Mesendoderm (in vitro differentiated cells): ENCODE results near the gene APOBEC3B.
"Not testable (repeated sequence)": the region's sequence is repeated elsewhere in the genome, so short reads cannot be mapped to it uniquely, and the experiment has no call there.

ENCODE experiments used
- DNase-seq: peaks from one replicate; pipeline ENCODE4 v3.0.0; 2013
- H2AK5ac ChIP-seq: 2 replicates; pipeline ENCODE4 v1.6.1; 2013; ENCODE audit warnings: low read length, inconsistent platforms
- H2BK120ac ChIP-seq: 2 replicates; pipeline ENCODE4 v1.6.1; 2013; ENCODE audit warnings: low read depth, mild to moderate bottlenecking, low read length, moderate library complexity, mixed read lengths
- H2BK15ac ChIP-seq: replicated peaks from 2 replicates; pipeline ENCODE4 v1.6.1; 2013; ENCODE audit warnings: low read depth, mild to moderate bottlenecking, moderate library complexity
- H2BK5ac ChIP-seq: 2 replicates; pipeline ENCODE4 v1.6.1; 2013; ENCODE audit warnings: low read length, inconsistent platforms
- H3K18ac ChIP-seq: 2 replicates; pipeline ENCODE4 v1.6.1; 2013; ENCODE audit warnings: mild to moderate bottlenecking, low read length, mixed read lengths
- H3K23ac ChIP-seq: one replicate; pipeline ENCODE4 v1.6.1; 2013; ENCODE audit warnings: low read length
- H3K27ac ChIP-seq: 2 replicates; pipeline ENCODE4 v1.5.1; 2013; ENCODE audit warnings: low read depth, mild to moderate bottlenecking, inconsistent platforms, low read length, moderate library complexity
- H3K27me3 ChIP-seq: 2 replicates; pipeline ENCODE4 v1.6.1; 2013; ENCODE audit warnings: low read length, control low read depth, mild to moderate bottlenecking, inconsistent platforms; ENCODE audit not compliant: insufficient read depth, poor library complexity
- H3K36me3 ChIP-seq: 2 replicates; pipeline ENCODE4 v1.6.1; 2013; ENCODE audit warnings: low read length, inconsistent platforms; ENCODE audit not compliant: control insufficient read depth, insufficient read depth
- H3K4ac ChIP-seq: one replicate; pipeline ENCODE4 v1.6.1; 2013; ENCODE audit warnings: low read depth, mild to moderate bottlenecking, low read length, moderate library complexity
- H3K4me1 ChIP-seq: 2 replicates; pipeline ENCODE4 v1.6.1; 2013; ENCODE audit warnings: low read depth, low read length, inconsistent platforms; ENCODE audit not compliant: control insufficient read depth
- H3K4me2 ChIP-seq: 2 replicates; pipeline ENCODE4 v1.6.1; 2013; ENCODE audit warnings: low read length
- H3K4me3 ChIP-seq: 2 replicates; pipeline ENCODE4 v1.5.1; 2013; ENCODE audit warnings: mild to moderate bottlenecking, low read length
- H3K56ac ChIP-seq: one replicate; pipeline ENCODE4 v1.6.1; 2013; ENCODE audit warnings: low read length
- H3K79me1 ChIP-seq: 2 replicates; pipeline ENCODE4 v1.6.1; 2013; ENCODE audit warnings: low read length, inconsistent platforms
- H3K79me2 ChIP-seq: 2 replicates; pipeline ENCODE4 v1.6.1; 2013; ENCODE audit warnings: mild to moderate bottlenecking, low read length; ENCODE audit not compliant: control insufficient read depth, insufficient read depth
- H3K9ac ChIP-seq: 2 replicates; pipeline ENCODE4 v1.6.1; 2013; ENCODE audit warnings: low read length, inconsistent platforms
- H4K5ac ChIP-seq: one replicate; pipeline ENCODE4 v1.6.1; 2013; ENCODE audit warnings: low read length
- H4K8ac ChIP-seq: one replicate; pipeline ENCODE4 v1.6.1; 2013; ENCODE audit warnings: low read depth, mild to moderate bottlenecking, control low read depth, low read length, moderate library complexity
- WGBS: extraction: QIAGEN DNeasy Blood & Tissue Kit; methylation state at CpG from one replicate; pipeline ENCODE4 v1.1.7; 2013; ENCODE audit warnings: low lambda C conversion rate, missing lambda C conversion rate; ENCODE audit not compliant: insufficient coverage; ENCODE audit errors: extremely low coverage; 5-methylcytosine and 5-hydroxymethylcytosine counted together

APOBEC3B gene

GRCh38 chr22:38955926-38956325 lies 26.2 kb upstream of the APOBEC3B start:
- no CpG with 5 or more reads among the region's 3 CpGs for WGBS
- Histone ChIP-seq H4K5ac (no peak overlapping the region), H3K79me2 (no peaks in the 10 kb centered on the region), H3K27ac (no peak overlapping the region), H3K18ac (no peak overlapping the region), H3K27me3 (no peaks in the 10 kb centered on the region), H3K79me1 (no peaks in the 10 kb centered on the region), H3K4me3 (no peak overlapping the region), H4K8ac (no peak overlapping the region), H3K36me3 (no peaks in the 10 kb centered on the region), H2BK5ac (no peak overlapping the region), H3K4me1 (no peaks in the 10 kb centered on the region), H2BK120ac (no peak overlapping the region), H3K4ac (no peak overlapping the region), H3K4me2 (no peak overlapping the region), H2BK15ac (no peak overlapping the region), H3K23ac (no peak overlapping the region), H3K56ac (no peak overlapping the region), H3K9ac (no peak overlapping the region), H2AK5ac (no peak overlapping the region)
- DNase-seq, result no peak

GRCh38 chr22:38956551-38956950 lies 25.6 kb upstream of the APOBEC3B start:
- no peak overlapping the region for H3K23ac ChIP-seq
- no peaks in the 10 kb centered on the region for H3K79me2 ChIP-seq
- H3K18ac ChIP-seq, result no peak overlapping the region
- no peak overlapping the region for H4K5ac ChIP-seq
- no peaks in the 10 kb centered on the region for H3K36me3 ChIP-seq
- no peak overlapping the region for H3K4me3 ChIP-seq
- H3K4me1 ChIP-seq, result no peaks in the 10 kb centered on the region
- H2BK15ac ChIP-seq, result no peak overlapping the region
- H3K9ac ChIP-seq, result no peak overlapping the region
- H3K27me3 ChIP-seq, result no peaks in the 10 kb centered on the region
- no peak overlapping the region for H3K56ac ChIP-seq
- no peak for DNase-seq
- no peak overlapping the region for H2AK5ac ChIP-seq
- no peak overlapping the region for H2BK5ac ChIP-seq
- H2BK120ac ChIP-seq, result no peak overlapping the region
- no peak overlapping the region for H3K4ac ChIP-seq
- no peaks in the 10 kb centered on the region for H3K79me1 ChIP-seq
- no peak overlapping the region for H4K8ac ChIP-seq
- WGBS, result no CpG with 5 or more reads among the region's 5 CpGs
- no peak overlapping the region for H3K27ac ChIP-seq
- no peak overlapping the region for H3K4me2 ChIP-seq

- H3K79me1 ChIP-seq, result no peaks in the 10 kb centered on the region
- H2BK120ac ChIP-seq, result no peak within 1 kb of the TSS
- H4K8ac ChIP-seq, result no peak within 1 kb of the TSS
- no peaks in the 10 kb centered on the region for H3K27me3 ChIP-seq
- no peak within 1 kb of the TSS for H2BK15ac ChIP-seq
- DNase-seq, result no peak
- no peak within 1 kb of the TSS for H3K27ac ChIP-seq
- H3K9ac ChIP-seq, result no peak within 1 kb of the TSS
- no peak within 1 kb of the TSS for H2AK5ac ChIP-seq
- H3K56ac ChIP-seq, result no peak within 1 kb of the TSS
- H3K79me2 ChIP-seq, result no peaks in the 10 kb centered on the region
- no peak within 1 kb of the TSS for H2BK5ac ChIP-seq
- no peak within 1 kb of the TSS for H4K5ac ChIP-seq
- no peak within 1 kb of the TSS for H3K23ac ChIP-seq
- no peak within 1 kb of the TSS for H3K18ac ChIP-seq
- H3K4me3 ChIP-seq, result no peak within 1 kb of the TSS
- H3K4ac ChIP-seq, result no peak within 1 kb of the TSS
- no CpG with 5 or more reads among the region's 11 CpGs for WGBS
- H3K36me3 ChIP-seq, result no peaks in the 10 kb centered on the region
- H3K4me2 ChIP-seq, result no peak within 1 kb of the TSS
- H3K4me1 ChIP-seq, result no peaks in the 10 kb centered on the region
These were observed 24.9 kb upstream of the APOBEC3B start, which contains the start of gene APOBEC3A for GRCh38 chr22:38957046-38957770. APOBEC3A (plus strand) TSS chr22:38957609; CDS start chr22:38957692, 83 bp downstream.

GRCh38 chr22:38957808-38958650 lies 24.1 kb upstream of the APOBEC3B start:
- Histone ChIP-seq H3K18ac (no peak overlapping the region), H4K5ac (no peak overlapping the region), H3K4me3 (no peak overlapping the region), H3K27ac (no peak overlapping the region), H3K23ac (no peak overlapping the region), H3K79me2 (no peaks in the 10 kb centered on the region), H2AK5ac (no peak overlapping the region), H2BK120ac (no peak overlapping the region), H2BK15ac (no peak overlapping the region), H2BK5ac (no peak overlapping the region), H3K4ac (no peak overlapping the region), H3K9ac (no peak overlapping the region), H3K79me1 (no peaks in the 10 kb centered on the region), H3K36me3 (no peaks in the 10 kb centered on the region), H4K8ac (no peak overlapping the region), H3K56ac (no peak overlapping the region), H3K4me2 (no peak overlapping the region), H3K4me1 (no peaks in the 10 kb centered on the region), H3K27me3 (no peaks in the 10 kb centered on the region)
- no CpG with 5 or more reads among the region's 6 CpGs for WGBS
- DNase-seq, result no peak

GRCh38 chr22:38958651-38958943 lies 23.6 kb upstream of the APOBEC3B start:
- H3K79me1 ChIP-seq, H3K4ac ChIP-seq, H3K4me3 ChIP-seq, H4K8ac ChIP-seq, H3K23ac ChIP-seq, H3K18ac ChIP-seq, H3K36me3 ChIP-seq, H3K79me2 ChIP-seq, H2BK120ac ChIP-seq, H3K9ac ChIP-seq, H4K5ac ChIP-seq, H3K56ac ChIP-seq, H2AK5ac ChIP-seq, DNase-seq, H3K27me3 ChIP-seq, H3K4me1 ChIP-seq, H2BK5ac ChIP-seq, H3K4me2 ChIP-seq, H3K27ac ChIP-seq, H2BK15ac ChIP-seq: not testable (repeated sequence)
